Retina (tissue), 1 donor: ENCODE measurements around the gene FIBCD1.
A peak's percentile ranks its signal among the peaks of the same experiment; 100 is the strongest.

Experiments
- DNase-seq: peaks from one replicate; pipeline ENCODE4 v3.0.0-alpha.2; 2016

The FIBCD1 gene

DNA sequence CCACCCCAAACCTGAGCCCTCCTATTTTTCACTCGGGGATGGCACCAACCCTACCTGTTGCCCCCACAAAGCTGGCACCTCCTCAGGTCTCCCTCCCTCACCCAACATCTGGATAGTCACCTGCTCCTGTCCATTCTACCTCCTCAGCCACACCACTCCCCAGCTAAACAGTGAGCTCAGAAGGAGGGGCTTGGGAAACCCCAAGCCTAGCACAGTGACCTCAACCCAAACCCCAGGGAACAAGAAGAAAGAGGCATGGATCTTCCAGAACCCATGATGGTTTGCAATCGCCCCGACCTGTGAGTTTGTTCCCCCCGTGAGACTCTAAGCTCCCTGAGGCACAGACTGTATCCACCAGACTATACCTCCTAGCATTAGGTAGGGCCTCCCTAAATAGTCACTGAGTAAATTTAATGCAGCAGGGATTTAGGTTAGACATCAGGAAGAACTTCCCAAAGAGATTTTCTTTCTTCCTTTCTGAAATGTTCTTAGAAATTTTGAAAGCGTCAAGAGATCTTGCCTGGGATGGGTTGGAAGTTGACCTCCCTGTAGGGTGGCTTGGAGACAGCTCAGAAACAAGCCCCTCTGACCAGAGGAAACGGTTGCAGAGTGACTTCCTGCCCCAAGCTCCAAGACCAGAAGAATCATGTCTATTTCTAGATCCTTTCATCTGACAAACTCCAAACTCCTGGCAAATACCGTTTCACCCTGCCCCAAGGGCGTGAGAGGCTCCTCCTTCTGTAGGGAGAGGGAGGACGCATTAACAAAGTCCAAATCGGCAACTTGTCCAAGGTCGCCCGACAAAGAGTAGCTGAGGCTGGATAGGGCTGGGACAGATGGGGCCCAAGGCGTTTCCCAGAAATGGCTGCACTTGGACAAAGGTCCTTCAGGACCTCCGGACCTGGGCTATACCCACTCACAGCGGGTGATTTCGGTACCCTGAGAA is 4.1 kb downstream of the FIBCD1 start:
- no peak for DNase-seq

GRCh38 chr9:130934246-130934645 is 4.8 kb downstream of the FIBCD1 start:
- no peak for DNase-seq

DNA sequence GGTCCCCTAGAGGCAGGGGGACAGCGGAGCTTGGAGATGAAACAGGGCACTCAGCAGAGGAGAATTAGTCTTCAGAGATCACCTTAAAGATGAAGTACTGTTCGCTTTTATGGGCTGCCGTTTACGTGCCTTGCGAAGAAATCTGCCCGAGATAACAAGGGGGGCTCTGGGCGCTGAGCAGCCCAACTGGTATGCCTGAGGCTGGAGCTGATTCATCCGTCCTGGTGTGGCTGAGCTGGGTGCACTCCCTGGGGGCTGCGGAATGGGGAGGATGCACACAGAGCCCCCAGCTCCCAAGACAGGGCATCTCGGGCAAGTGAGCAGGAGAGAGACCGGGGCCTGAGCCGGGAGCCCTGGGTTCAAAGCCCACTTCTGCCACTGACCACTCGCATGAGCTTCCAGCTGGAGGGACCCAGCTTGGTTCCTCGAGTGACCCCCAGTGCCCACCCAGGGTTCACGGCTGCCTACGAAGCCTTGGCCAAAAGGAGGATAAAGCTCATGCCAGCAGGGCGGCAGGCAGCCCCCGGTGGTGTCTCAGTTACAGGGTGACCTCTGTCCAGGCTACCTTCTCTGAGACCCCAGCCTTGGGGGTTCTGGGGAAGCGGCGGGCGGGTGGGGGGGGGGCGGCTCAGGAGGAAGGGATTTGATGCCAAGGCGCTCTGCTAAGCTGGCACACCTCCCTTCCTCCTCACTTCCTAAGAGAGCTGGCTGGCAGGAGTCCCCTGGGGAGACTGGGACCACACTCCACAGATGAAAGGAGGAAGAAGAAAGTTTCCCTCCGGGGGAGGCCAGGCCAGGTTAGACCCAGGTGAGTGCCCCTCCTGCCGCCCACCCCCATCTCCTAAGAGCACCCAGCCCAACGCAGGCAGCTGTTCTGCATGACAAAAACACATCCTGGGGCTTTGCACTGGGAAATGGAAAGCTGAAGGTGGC is 5.7 kb downstream of the FIBCD1 start:
- no peak for DNase-seq

DNA sequence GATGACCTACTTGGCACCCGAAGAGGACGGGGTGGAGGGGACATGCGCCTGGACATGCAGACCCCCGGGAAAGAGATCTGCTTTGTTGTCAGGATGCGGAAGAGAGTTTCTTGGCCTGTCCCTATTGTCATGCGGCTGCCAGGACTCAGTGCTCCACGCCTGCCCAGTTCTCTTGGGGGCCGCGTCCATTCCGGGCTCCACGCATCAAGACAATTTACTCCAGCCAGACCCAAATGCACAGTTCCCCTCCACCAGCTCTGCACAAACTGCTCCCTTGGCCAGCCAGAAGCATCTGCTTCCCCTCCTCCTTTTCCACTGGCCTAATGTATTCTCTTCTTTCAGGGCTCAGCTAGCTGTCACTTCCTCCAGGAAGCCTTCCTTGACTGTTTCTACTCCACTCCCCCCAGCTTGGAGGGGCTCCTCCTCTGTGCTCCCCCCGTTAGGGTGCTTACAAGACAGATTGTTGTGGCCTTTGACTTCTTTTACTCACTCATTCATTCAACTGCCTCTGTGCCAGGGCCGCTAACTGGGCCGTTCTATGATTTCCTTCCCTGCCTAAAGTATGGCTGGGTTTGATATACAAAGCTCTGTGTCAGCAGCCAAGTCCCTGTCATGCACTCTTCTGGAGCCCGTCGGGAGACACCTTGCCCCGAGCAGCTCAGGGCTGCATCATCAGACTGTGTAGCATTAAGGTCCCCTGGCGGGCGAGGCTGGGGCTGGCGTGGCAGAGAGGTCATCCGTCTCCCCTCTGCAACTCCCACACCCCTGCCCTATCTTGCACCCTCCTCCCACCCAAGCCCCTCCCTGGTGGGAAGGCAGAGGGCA is 6.6 kb downstream of the FIBCD1 start:
- no peak for DNase-seq

GRCh38 chr9:130931508-130932254 is 7.4 kb downstream of the FIBCD1 start:
- DNase-seq, result no peak

- no peak for DNase-seq
Measured at GRCh38 chr9:130930804-130931349, 8.2 kb downstream of the FIBCD1 start.

GRCh38 chr9:130930132-130930803 is 8.8 kb downstream of the FIBCD1 start:
- DNase-seq, result no peak

GRCh38 chr9:130929571-130930038 is 9.4 kb downstream of the FIBCD1 start:
- no peak for DNase-seq

GRCh38 chr9:130927995-130928900 is 10.8 kb downstream of the FIBCD1 start:
- DNase-seq, result peak; percentile 63

GRCh38 chr9:130927338-130927737 is 11.7 kb downstream of the FIBCD1 start:
- DNase-seq, result no peak

DNA sequence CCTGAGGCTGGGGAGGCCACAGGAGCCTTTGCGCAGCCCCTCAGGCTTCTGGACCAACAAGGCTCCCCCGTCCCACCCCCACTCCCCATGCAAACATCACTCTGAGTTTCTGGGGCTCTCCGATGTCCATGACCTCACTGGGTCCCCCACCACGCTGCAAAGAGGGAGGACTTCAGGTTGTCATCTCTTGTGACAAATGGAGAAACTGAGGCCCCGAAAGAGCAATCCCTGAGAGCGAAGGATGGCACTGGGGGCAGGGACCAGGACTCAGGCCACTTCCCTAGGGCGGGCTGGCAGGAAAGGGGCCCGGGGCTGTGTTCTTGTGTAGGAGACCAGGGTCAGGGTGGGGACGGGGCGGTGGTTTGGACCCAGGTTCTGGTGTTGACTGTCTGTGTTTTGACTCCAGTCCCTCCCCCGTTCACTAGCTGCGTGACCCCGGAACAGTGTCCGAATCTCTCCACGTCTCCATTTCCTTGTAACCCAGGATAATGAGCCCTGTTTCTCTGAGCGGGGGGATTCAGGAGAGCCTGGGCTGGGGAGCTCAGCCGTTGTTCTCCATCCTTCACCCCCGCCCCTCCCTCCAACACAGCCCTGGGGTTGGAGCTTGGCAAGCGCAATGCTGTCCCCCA is 13.9 kb downstream of the FIBCD1 start:
- no peak for DNase-seq

- DNase-seq, result no peak
Measured at GRCh38 chr9:130924448-130924788, 14.6 kb downstream of the FIBCD1 start.

- DNase-seq, result no peak
Measured at GRCh38 chr9:130923611-130924447, 15.2 kb downstream of the FIBCD1 start.

DNA sequence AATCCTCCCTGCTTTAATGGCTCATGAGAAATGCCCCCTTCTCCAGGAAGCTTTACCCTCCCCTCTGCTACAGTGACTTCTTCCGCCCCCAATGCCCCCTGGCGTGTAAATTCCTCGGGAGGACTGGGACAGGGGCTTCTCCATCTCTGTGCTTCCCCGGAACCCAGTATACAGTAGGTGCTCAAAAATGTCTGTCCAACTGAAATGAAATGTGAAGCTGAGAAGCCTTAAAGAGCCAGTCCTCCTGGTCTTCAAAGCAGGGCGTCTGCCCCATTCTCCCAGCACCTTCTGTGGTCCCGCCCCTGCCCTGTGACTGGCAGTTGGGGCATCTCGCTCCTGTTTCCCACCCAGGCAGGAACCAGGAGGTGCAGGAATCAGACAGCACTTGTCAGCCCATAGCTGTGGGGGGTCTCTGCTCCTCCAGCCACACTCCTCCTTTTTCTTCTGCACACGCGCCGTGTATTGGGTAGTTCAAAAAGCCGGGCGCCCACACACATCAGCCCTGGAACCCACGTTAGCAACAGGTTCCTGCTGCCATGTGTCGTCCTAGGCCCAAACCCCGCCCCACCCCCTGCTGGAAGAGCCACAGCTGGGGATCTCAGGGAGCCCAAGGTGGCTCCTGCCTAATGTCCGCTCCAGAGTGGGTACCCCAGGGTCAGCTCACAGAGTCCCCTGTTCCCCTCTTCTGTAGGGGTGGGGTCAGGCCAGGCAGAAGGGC is 16.0 kb downstream of the FIBCD1 start:
- no peak for DNase-seq

- no peak for DNase-seq
Measured at GRCh38 chr9:130921989-130922892, 16.8 kb downstream of the FIBCD1 start.

DNA sequence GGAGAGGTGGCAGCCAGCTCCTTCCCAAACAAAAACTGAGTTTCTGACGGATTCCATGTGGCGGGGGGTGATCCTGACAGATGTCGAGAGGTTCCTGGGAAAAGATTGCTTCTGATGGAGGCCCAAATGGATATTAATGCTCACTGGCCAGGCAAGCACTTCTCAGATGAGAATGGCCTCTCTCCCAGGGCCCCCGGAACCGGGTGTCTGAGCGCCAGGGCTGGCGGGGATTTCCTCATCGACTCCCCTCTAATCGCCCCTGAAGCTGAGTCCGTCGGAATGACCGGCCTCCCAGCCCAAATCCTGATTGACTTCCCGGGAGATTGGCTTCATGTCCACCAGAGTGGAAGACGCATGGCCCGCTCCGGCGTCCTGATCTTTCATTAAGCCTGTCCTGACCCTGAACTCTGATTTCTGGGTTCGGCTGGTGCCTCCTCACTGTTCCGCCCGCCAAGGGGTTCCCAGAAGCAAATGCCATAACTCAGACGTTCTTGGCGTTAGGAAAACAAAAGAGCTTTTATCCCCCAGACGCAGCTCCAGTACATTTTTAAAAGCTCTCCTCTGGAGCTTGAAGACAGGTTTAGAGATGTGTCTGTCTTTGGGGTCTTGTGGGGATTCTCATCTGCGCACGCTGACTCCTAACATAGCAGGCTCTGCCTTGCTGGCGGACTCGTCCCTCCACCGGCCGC is 17.6 kb downstream of the FIBCD1 start:
- peak; percentile 79 for DNase-seq
